Lower lobe of right lung (tissue), 2 donors: ENCODE measurements around the gene PTPRN2. TPM values are rescaled to one million over a fixed set of nuclear protein-coding genes. Genes with fewer than 3 reads are reported as not detected.

Source experiments
- ATAC-seq, 2 donors: fragments of 200-7000 bp; cut with Tn5 transposase; one replicate each; pipeline ENCODE4 v1.9.1; 2020 to 2022; ENCODE audit warnings: mild to moderate bottlenecking in 2 of 2, moderate library complexity in 2 of 2
- DNase-seq: peaks from one replicate; pipeline ENCODE4 v3.0.0-alpha.2; 2020
- H3K27ac ChIP-seq: fragments of 200-600 bp; one replicate; pipeline ENCODE4 v1.8.0; 2022
- H3K27me3 ChIP-seq: fragments of 200-600 bp; one replicate; pipeline ENCODE4 v1.8.0; 2022; ENCODE audit warnings: low read depth
- H3K36me3 ChIP-seq: fragments of 200-600 bp; one replicate; pipeline ENCODE4 v1.8.0; 2022; ENCODE audit warnings: mild to moderate bottlenecking
- H3K4me1 ChIP-seq: fragments of 200-600 bp; one replicate; pipeline ENCODE4 v1.8.0; 2022
- H3K4me3 ChIP-seq: fragments of 200-600 bp; one replicate; pipeline ENCODE4 v1.8.0; 2022; ENCODE audit warnings: mild to moderate bottlenecking
- H3K9me3 ChIP-seq: fragments of 200-600 bp; one replicate; pipeline ENCODE4 v1.8.0; 2022
- intact Hi-C: fragments of 100-400 bp; cut with DNase I; formaldehyde crosslinking; loops from one replicate; pipeline ENCODE4 v1.11.0; 2022
- total RNA-seq: library from RNA; stranded (reverse); fragmentation: NEBNext Ultra II Directional; extraction: Animal tissue kit (Norgen Biotek cat#: 25700); gene quantifications from one replicate; pipeline ENCODE4 v1.2.1, GENCODE V29; 2021
- TF ChIP-seq, protein P1 (sequence below): fragments of 200-600 bp; IDR thresholded peaks from one replicate; pipeline ENCODE4 v1.8.0; 2022; ENCODE audit warnings: antibody characterized with exemption, mild to moderate bottlenecking
- donor health status: DM: no; HTN: yes; CAD: no; lungs with severe emphysema.

Gene PTPRN2
- total RNA-seq, 1 donor from 2014 or later: 6.8 TPM

DNA sequence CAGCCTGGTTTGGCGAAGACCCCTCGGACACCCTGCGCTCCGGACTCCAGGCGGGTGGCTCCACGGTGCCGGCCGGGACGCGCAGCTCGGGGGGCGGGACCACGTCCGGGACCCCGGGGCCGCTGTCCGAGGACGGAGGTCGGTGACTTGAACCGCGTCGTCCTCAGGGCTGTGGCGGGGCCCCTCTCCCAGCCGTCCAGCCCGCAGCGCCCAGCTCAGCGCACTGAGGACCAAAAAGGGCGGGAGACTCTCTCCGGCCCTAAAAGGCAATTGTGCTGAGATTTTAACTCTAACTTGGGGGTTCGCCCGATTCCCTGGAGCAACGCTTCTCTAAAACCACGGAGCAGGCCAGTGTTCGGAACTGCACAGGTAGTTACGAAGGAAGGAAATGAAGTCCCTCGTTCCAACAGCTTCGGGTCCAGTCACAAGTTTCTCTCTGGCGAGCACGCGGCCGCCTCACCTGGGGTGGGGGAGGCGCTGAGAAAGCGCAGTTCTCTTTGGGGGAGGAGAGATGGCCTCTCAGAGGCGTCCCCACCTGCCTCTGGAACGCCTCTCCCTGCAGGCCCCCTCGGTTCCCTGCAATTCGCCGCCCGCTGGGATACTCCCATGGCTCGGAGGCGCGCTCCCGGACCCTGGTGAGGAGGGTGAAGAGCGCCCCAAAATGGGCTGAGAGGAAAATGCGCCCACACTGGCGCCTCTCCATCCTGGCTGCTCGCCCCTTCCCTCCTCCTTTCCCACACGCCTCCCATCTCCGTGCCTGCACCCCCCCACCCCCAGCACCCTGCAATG lies 898.2 kb downstream of the PTPRN2 start:
- Histone ChIP-seq H3K36me3 (no peaks in the 10 kb centered on the region), H3K9me3 (no peaks in the 10 kb centered on the region), H3K4me3 (peak overlapping the region; percentile 45), H3K4me1 (peaks cover 11% of the 10 kb centered on the region), H3K27ac (no peak overlapping the region), H3K27me3 (peaks cover 95% of the 10 kb centered on the region)
- intact Hi-C loops: no loop called here
- TF ChIP-seq, protein P1, sequence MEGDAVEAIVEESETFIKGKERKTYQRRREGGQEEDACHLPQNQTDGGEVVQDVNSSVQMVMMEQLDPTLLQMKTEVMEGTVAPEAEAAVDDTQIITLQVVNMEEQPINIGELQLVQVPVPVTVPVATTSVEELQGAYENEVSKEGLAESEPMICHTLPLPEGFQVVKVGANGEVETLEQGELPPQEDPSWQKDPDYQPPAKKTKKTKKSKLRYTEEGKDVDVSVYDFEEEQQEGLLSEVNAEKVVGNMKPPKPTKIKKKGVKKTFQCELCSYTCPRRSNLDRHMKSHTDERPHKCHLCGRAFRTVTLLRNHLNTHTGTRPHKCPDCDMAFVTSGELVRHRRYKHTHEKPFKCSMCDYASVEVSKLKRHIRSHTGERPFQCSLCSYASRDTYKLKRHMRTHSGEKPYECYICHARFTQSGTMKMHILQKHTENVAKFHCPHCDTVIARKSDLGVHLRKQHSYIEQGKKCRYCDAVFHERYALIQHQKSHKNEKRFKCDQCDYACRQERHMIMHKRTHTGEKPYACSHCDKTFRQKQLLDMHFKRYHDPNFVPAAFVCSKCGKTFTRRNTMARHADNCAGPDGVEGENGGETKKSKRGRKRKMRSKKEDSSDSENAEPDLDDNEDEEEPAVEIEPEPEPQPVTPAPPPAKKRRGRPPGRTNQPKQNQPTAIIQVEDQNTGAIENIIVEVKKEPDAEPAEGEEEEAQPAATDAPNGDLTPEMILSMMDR: no peak
- ATAC-seq: no peak
- DNase-seq: no peak

DNA sequence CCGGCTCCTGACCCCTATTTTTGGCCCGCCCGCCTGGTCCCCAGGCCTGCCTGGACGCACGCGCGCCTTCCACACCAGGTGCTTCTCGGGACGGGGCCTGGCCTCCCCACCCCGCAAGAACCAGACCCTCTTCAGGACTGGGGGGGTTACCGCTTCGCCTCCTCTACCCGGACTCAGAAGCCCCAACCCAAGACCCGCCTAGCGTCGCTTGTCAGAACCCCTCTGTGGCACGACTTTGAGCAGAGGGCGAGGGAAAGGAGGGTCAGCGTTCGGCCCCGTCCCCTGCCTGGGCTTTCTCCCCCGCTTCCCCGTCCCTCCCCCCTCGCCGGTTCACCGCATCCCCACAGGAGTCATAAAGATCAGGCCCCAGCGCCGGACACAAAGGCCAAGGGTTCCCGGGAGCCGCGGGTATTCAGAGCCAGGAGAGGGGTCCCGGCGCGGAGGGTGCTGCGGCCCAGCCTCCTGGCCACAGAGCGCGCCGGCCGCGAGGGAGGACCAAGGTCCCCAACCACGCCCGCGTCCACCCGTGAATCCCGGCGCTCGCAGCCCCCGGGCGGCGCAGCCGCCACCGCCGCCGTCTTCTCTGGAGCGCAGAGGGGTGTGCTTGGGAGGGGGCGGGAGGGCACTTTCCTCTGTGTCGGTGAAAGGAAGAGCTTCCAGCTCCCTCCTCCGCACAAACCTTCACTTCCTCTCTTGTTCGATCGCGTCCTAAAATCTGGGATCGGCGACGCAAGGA lies 898.9 kb downstream of the PTPRN2 start:
- ATAC-seq (no peak), DNase-seq (no peak)
- H3K4me3 ChIP-seq: no peak overlapping the region
- intact Hi-C loops: no loop called here
- TF ChIP-seq, protein P1: no peak
- no peak overlapping the region for H3K27ac ChIP-seq
- H3K4me1 ChIP-seq: peaks cover 11% of the 10 kb centered on the region
- peaks cover 93% of the 10 kb centered on the region for H3K27me3 ChIP-seq
- H3K36me3 ChIP-seq: no peaks in the 10 kb centered on the region
- H3K9me3 ChIP-seq: no peaks in the 10 kb centered on the region

DNA sequence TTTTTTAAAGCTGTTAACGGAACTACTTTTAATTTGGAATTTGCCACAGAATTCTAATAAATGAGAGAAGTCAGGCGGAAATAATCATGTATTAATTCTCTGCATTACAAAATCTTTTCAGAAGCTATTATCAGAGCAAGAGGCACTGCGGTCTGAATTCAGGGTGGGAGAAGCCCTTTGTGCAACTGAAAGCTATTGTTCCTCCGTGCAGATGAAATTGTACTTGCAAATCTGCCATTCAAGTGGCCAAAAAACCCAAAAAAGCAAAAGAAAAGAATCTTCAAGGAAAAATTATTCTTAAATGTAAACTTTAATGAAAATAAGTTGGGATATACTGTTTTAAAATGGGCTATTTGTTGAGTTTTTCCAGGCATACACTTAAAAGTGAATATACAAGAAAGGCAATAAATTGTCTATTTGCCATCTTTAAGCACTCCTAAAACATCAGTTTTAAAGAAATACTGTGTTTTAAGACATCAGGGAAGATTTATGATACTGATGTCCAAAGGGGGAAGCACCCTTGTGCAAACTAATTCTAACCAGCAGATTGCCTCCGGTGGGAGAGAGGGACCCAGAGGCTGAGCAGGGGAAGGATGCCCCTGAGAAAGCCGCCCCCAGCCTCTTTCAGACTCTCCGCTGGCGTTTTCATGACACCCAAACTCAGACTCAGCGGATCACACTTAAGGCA lies 899.6 kb downstream of the PTPRN2 start:
- Histone ChIP-seq H3K4me1 (peaks cover 11% of the 10 kb centered on the region), H3K36me3 (no peaks in the 10 kb centered on the region), H3K27ac (no peak overlapping the region), H3K27me3 (peaks cover 93% of the 10 kb centered on the region), H3K4me3 (no peak overlapping the region), H3K9me3 (no peaks in the 10 kb centered on the region)
- ATAC-seq (no peak), DNase-seq (no peak)
- intact Hi-C loops: no loop called here
- TF ChIP-seq, protein P1: no peak

DNA sequence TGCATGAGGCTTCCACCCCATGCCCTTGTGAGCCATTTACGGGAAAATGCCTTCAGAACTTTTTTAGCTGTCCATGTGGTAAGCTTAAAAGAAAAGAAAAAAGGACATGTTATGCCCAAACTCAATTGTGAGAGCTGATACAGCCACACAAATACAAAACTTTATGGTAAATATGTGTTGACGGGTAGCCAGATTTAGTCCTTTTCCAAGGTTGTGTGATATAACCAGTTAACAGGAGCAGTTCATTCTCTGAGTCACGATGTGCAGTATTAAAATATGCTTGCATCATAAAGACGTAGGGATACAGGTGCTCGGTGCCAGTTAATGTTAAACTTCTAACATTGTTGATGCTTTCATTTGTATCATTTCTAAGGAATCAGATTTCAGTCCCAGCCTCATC lies 900.5 kb downstream of the PTPRN2 start:
- no peak overlapping the region for H3K27ac ChIP-seq
- H3K9me3 ChIP-seq: no peaks in the 10 kb centered on the region
- intact Hi-C loops: no loop called here
- ATAC-seq (no peak), DNase-seq (no peak)
- peaks cover 11% of the 10 kb centered on the region for H3K4me1 ChIP-seq
- TF ChIP-seq, protein P1: no peak
- H3K27me3 ChIP-seq: peaks cover 93% of the 10 kb centered on the region
- no peaks in the 10 kb centered on the region for H3K36me3 ChIP-seq
- no peak overlapping the region for H3K4me3 ChIP-seq

DNA sequence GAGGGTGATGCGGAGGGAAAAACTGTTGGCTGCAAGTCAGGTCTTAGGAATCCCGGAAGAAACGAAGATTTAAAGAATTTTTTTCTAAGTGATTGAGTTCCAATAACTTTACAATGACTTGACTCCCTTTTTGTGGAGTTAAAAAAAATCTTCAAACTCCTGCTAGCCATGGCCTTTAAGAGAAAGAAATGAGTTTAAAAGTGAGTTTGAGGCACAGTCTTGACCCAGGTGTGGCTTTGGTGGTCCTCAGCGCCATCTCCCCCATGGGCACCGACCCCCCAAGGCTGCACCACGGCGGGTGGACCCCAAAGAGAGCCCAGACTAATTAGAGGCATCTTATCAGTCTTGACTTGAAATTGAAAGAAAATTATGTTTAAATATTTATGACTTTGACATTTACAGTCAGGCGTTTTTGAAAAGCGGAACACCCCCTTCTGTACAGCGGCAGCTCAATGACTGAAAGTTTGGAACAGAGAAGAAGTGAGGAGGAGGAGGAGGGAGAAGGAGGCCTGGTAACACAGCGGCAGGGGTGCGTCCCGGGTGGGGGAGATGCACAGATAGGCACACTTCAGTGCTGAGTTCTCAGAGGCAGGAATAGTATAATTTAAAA lies 901.2 kb downstream of the PTPRN2 start:
- H3K4me1 ChIP-seq: peaks cover 11% of the 10 kb centered on the region
- no peak overlapping the region for H3K27ac ChIP-seq
- DNase-seq (no peak), ATAC-seq (no peak)
- H3K36me3 ChIP-seq: no peaks in the 10 kb centered on the region
- no peaks in the 10 kb centered on the region for H3K9me3 ChIP-seq
- intact Hi-C loops: no loop called here
- TF ChIP-seq, protein P1: no peak
- no peak overlapping the region for H3K4me3 ChIP-seq
- peaks cover 93% of the 10 kb centered on the region for H3K27me3 ChIP-seq
